ENCODE measurements around the gene VWDE. TPM values are rescaled to one million over a fixed set of nuclear protein-coding genes. Genes with fewer than 3 reads are reported as not detected.

Gene VWDE
- total and polyA plus RNA-seq, 2 donors (not counting 3 experiments of a cell fraction or from before 2014, with no cell fraction given): 0.11 to 0.17 TPM

- no peak overlapping the region for H3K27ac ChIP-seq (ENCODE audit: insufficient read depth, low read depth, low read length)
- TF ChIP-seq CTCF (IDR thresholded peaks at IDR 0.05; ENCODE audit: extremely low read depth in 1 of 2, insufficient read depth in 1 of 2, low read depth in 1 of 2, low read length in 2 of 2) (no peak), FOS (IDR thresholded peaks at IDR 0.05; ENCODE audit: borderline replicate concordance, insufficient read depth, low read length) (no peak), GATA2 (IDR thresholded peaks at IDR 0.05; ENCODE audit: insufficient read depth, insufficient read length, low read depth, low read length) (no peak), EZH2 (IDR thresholded peaks at IDR 0.05; ENCODE audit: borderline replicate concordance, low read depth, low read length, severe bottlenecking) (no peak), JUN (IDR thresholded peaks at IDR 0.05; ENCODE audit: borderline replicate concordance, insufficient read depth, insufficient read length, low read depth) (no peak), MAX (IDR thresholded peaks at IDR 0.05; ENCODE audit: insufficient read depth, insufficient read length) (no peak), MYC (IDR thresholded peaks at IDR 0.05; ENCODE audit: low read depth, low read length) (no peak), POLR2A (IDR thresholded peaks at IDR 0.05; ENCODE audit: low read depth, low read length) (no peak), POLR2AphosphoS5 (IDR thresholded peaks at IDR 0.05; ENCODE audit: insufficient read depth, low read depth, low read length) (no peak)
- no peak for FAIRE-seq
- H3K4me1 ChIP-seq (ENCODE audit: control insufficient read depth, extremely low read depth, insufficient read depth, low read length): no peaks in the 10 kb centered on the region
- no peaks in the 10 kb centered on the region for H3K9me3 ChIP-seq (replicated peaks; ENCODE audit: control insufficient read depth, insufficient read depth, low read length)
- CTCF ChIA-PET: no interaction called here
- intact Hi-C loops (cut with micrococcal nuclease): no loop called here
- no peaks in the 10 kb centered on the region for H3K9me1 ChIP-seq (replicated peaks; ENCODE audit: control insufficient read depth, extremely low read depth, insufficient read depth, low read length)
- H2AFZ ChIP-seq (ENCODE audit: low read depth, low read length): no peak overlapping the region
- dilution Hi-C loops (cut with MboI; ENCODE audit: extremely low pct_ligation_motif_present, low sequenced_read_pairs): no loop called here
- no peaks in the 10 kb centered on the region for H3K79me2 ChIP-seq (ENCODE audit: control insufficient read depth, insufficient read depth, low read length)
- BruUV-seq (replicated peaks): no TSS peak
- no peak overlapping the region for H3K4me3 ChIP-seq (replicated peaks in 1 of 3; ENCODE audit: insufficient read depth in 1 of 3, low read depth in 1 of 3, low read length in 3 of 3)
- no peaks in the 10 kb centered on the region for H4K20me1 ChIP-seq (replicated peaks; ENCODE audit: control insufficient read depth, extremely low read depth, insufficient read depth, low read length)
- no peak overlapping the region for H3K4me2 ChIP-seq (ENCODE audit: insufficient read depth, low read length)
- no peak overlapping the region for H3K9ac ChIP-seq (replicated peaks; ENCODE audit: extremely low read depth, insufficient read depth, low read length)
- DNase-seq (ENCODE audit: low read depth, low spot score): peak; percentile 30
- no peaks in the 10 kb centered on the region for H3K27me3 ChIP-seq (ENCODE audit: control insufficient read depth in 2 of 2, insufficient read depth in 2 of 2, low read length in 2 of 2)
- POLR2A ChIA-PET: no interaction called here
- no peaks in the 10 kb centered on the region for H3K36me3 ChIP-seq (ENCODE audit: control insufficient read depth in 2 of 2, extremely low read depth in 1 of 2, insufficient read depth in 2 of 2, low read length in 2 of 2)
Measured at GRCh38 chr7:12303495-12303894, 100.2 kb downstream of the VWDE start.
